Stimulated activated CD8-positive, alpha-beta memory T cell treated with anti-CD3 and anti-CD28 coated beads, Interleukin-7, amount 100 ng/mL, for 48 hours (primary cell): ENCODE measurements around the gene PPIP5K2.
A peak's percentile ranks its signal among the peaks of the same experiment; 100 is the strongest.
"Not testable (repeated sequence)": the region's sequence is repeated elsewhere in the genome, so short reads cannot be mapped to it uniquely, and the experiment has no call there.

Source experiments
- DNase-seq, 2 donors: peaks; one replicate each; pipeline ENCODE4 v3.0.0-alpha.2; 2020; ENCODE audit warnings: low read depth in 1 of 2; ENCODE audit errors: extremely low read depth in 1 of 2

PPIP5K2 gene

DNA sequence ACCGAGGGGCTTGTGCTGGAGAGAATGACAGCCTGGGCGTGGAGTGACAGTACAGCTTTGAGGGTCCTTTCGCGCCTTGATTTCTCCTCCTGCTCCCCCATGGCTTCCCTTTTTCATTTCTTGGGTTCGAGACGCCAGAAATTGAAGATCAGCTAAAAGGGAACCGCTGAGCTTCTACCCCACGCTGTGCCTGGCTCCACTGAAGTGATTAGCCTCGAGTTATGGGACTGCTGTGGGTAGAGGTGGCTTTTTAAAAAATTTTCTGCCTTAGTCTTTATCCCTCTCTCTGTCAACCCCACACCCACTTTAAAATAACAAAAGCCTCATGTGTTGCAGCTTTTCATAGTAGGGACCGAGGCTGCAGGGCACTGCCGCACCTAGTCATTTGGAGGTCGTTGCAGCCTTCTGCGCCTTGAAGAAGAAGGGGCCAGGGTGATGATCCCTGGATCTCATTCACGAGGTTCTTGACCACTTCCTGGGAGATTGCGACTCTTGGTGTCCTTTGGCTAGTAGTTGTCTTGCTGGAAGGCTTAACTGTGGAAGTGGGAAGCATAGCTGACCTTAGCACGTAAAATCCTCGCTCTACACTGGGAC, 603 bp downstream of the PPIP5K2 start:
- DNase-seq = no peak

- DNase-seq = no peak
These were observed 2.1 kb downstream of the PPIP5K2 start for GRCh38 chr5:103122242-103122641.

DNA sequence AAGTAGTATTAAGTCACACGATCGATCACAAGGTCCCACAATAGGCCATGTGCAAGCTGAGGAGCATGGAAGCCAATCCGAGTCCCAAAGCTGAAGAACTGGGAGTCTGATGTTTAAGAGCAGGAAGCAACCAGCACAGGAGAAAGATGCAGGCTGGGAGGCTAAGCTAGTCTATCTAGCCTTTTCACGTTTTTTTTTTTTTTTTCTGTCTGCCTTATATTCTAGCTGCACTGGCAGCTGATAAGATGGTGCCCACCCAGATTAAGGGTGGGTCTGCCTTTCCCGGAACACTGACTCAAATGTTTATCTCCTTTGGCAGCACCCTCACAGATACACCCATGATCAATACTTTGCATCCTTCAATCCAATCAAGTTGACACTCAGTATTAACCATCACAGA, 6.5 kb downstream of the PPIP5K2 start:
- no peak for DNase-seq

DNA sequence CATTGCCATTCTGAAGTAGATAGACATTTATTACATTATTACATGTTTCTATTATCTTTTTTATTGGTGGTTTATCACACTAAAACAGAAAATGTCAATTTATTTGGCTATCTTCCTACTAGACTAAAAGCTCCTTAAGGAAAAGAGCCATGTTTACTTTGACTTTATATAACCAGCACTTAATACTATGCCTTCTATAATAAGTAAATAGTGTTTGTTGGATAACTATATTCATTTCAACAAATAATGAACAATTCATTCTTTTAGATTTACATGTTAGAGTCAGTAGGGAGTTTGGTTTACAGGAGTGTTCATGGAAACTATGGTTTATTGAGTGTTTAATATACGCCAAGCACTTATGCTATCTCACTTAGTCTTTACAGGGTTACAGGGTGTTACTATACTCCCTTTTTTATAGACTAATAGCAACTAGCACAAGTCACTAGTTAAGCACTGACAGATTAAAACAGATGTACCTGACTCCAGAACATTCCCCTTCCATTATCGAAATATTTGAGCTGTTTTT, 7.3 kb downstream of the PPIP5K2 start:
- no peak for DNase-seq

- no peak for DNase-seq
These were observed 8.1 kb downstream of the PPIP5K2 start for GRCh38 chr5:103128202-103128601.

GRCh38 chr5:103132684-103133083, 12.6 kb downstream of the PPIP5K2 start:
- no peak for DNase-seq

DNA sequence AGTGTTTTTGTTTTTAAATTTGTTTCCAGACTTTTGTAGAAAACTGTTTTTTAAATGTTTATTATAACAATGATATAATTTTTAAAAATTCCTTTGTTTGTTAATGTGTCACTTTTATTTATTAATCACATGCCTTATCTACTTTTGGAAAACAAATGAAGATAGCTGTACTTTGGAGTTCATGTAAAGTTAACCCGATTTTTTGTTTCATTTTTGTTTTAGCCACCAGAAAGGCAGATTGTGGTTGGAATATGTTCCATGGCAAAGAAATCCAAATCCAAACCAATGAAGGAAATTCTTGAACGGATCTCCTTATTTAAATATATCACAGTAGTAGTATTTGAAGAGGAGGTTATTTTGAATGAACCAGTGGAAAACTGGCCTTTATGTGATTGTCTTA, 13.1 kb downstream of the PPIP5K2 start:
- DNase-seq = no peak

- DNase-seq = no peak
These were observed 15.4 kb downstream of the PPIP5K2 start for GRCh38 chr5:103135461-103135860.

GRCh38 chr5:103138202-103138690, 18.1 kb downstream of the PPIP5K2 start:
- no peak for DNase-seq

GRCh38 chr5:103139264-103139865, 19.3 kb downstream of the PPIP5K2 start:
- peak; percentile 10 to 43 for DNase-seq

DNA sequence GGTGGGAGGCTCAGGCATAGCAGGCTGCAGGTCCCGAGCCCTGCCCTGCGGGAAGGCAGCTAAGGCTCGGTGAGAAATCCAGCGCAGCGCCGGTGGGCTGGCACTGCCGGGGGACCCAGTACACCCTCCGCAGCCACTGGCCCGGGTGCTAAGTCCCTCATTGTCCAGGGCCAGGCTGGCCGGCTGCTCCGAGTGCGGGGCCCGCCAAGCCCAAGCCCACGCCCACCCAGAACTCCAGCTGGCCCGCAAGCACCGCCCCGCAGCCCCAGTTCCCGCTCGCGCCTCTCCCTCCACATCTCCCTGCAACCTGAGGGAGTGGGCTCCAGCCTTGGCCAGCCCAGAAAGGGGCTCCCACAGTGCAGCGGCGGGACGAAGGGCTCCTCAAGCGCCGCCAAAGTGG, 22.0 kb downstream of the PPIP5K2 start:
- not testable (repeated sequence) for DNase-seq

GRCh38 chr5:103145196-103145595, 25.1 kb downstream of the PPIP5K2 start:
- DNase-seq = no peak

GRCh38 chr5:103148213-103148612, 28.1 kb downstream of the PPIP5K2 start:
- no peak for DNase-seq

GRCh38 chr5:103151156-103151555, 31.1 kb downstream of the PPIP5K2 start:
- no peak for DNase-seq

DNA sequence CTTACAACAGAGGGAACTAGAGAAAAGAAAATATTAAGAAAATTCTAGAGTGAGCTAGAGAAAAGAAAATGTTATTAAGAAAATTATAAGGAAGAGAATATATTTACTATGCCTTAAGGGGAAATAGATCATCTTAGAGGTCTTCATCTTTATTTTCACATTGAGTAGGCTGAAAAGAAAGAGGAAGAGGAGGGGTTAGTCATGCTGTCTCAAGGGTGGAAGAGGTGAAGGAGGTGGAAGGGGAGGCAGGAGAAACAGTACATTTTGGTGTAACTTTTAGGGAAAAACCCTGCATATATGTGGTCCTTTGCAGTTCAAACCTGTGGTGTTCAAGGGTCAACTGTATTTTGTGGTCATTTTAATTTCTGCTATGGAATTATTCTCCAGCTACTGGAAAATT, 46.6 kb downstream of the PPIP5K2 start:
- no peak for DNase-seq

DNA sequence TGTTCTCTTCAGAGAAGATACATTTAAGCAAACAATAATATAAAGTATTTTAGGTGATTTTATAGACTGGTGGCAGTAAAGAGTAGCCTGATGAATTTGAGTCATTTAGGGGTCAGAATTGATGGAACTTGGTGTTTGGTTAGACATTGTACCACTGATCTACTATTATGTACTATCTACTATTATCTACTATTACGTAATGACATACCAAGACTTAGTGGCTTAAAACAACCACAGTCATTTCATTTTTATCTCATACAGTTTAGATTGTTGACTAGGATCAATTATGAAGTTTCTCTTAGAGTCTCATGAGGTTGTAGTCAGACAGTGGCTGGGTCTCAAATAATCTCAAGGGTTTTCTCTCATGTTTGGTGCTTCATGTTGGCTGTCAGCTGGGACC, 54.0 kb downstream of the PPIP5K2 start:
- DNase-seq = no peak

DNA sequence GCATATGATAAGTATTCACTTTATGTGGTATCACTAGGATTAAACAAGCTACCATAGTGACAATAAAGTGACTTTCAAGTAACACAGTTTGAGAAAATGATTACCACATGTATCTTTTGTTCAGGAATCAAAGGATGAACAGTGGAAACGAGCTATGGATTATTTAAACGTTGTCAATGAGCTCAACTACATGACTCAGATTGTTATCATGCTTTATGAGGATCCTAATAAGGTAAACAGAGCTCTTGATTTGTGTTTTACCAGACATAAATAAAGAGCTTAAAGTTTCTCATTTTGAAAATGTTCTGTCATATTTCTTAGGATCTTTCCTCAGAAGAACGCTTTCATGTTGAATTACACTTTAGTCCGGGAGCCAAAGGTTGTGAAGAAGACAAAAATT, 57.4 kb downstream of the PPIP5K2 start:
- DNase-seq = no peak

- DNase-seq = no peak
These were observed 58.1 kb downstream of the PPIP5K2 start for GRCh38 chr5:103178167-103178566.

DNA sequence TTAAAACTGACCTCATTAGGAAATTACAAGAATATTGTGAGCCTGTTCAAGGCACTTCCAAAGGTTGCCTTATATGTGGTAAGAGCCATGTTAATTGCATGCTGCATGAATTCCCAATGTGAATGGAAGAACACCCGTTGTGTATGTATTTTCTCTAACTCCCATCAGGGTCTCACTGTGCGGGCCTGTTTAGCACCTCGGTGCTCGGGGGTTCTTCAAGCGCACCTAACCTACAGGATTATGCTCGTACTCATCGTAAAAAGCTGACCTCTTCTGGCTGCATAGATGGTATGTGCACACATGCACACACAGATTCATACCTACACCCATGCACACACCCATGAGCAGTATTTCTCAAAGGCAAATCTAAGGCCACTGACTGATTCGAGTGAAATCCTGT, 66.1 kb downstream of the PPIP5K2 start:
- no peak for DNase-seq

- no peak for DNase-seq
These were observed 68.3 kb downstream of the PPIP5K2 start for GRCh38 chr5:103188436-103188835.

- DNase-seq = no peak
These were observed 83.1 kb downstream of the PPIP5K2 start for GRCh38 chr5:103203226-103203625.

- not testable (repeated sequence) for DNase-seq
These were observed 84.9 kb downstream of the PPIP5K2 start for GRCh38 chr5:103204990-103205389.
